Astrocyte (in vitro differentiated cells and primary cell): ENCODE measurements around the gene PTH1R.

ENCODE experiments used
- CTCF ChIP-seq: IDR thresholded peaks from 2 replicates; pipeline ENCODE4 v1.5.1; 2011; ENCODE audit warnings: low read depth, mild to moderate bottlenecking, inconsistent platforms, low read length, moderate library complexity; ENCODE audit not compliant: insufficient read depth
- EZH2 ChIP-seq: IDR thresholded peaks from 2 replicates; pipeline ENCODE4 v1.6.1; 2012; ENCODE audit warnings: mild to moderate bottlenecking, low read length, inconsistent platforms; ENCODE audit not compliant: insufficient read depth

- TF ChIP-seq CTCF (no peak), EZH2 (no peak)
Measured at GRCh38 chr3:46930166-46930944, 52.8 kb downstream of the PTH1R start.
